ENCODE measurements around the gene KCNN1.

Gene KCNN1

GRCh38 chr19:17947815-17948513 is 18.9 kb upstream of the KCNN1 start:
- peak; percentile 93 for DNase-seq

DNA sequence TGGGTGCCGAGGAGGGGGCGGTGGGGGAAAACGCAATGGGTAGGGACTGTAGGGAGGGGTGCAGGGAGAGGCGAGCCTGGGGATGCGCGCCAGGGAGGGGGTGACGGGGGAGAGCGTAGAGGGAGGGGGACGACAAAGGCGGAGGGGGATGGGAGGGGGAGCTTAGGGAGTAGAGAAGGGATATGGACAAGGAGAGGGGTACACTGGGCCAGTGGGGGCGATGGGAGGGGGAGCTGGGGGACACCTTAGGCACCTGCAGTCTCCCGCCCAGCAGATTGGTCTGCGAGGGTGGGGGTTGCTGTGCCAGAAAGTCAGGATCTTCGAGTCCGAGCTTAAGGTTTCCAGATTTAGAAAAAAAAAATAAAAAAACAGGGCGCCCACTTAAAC is 18.4 kb upstream of the KCNN1 start:
- no peak for DNase-seq

GRCh38 chr19:17948931-17949930 is 17.7 kb upstream of the KCNN1 start:
- no peak for DNase-seq

DNA sequence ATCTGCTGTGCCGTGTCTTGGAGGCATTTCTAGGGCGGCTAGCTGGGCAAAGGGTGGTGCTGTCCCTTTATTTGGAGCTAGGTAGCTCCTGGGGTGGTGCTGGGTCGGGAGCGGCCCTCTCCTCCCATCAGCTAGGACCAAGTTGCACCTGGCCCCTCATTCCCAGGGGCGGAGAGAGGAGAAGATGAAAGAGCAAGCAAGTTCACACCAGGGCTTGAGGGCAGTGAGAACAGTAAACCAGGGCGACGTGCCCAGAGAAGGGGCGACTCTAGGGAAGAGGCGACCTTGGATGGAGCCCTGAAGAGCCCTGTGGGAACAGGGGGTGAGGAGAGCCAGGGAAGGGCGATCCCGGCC is 17.0 kb upstream of the KCNN1 start:
- no peak for DNase-seq

DNA sequence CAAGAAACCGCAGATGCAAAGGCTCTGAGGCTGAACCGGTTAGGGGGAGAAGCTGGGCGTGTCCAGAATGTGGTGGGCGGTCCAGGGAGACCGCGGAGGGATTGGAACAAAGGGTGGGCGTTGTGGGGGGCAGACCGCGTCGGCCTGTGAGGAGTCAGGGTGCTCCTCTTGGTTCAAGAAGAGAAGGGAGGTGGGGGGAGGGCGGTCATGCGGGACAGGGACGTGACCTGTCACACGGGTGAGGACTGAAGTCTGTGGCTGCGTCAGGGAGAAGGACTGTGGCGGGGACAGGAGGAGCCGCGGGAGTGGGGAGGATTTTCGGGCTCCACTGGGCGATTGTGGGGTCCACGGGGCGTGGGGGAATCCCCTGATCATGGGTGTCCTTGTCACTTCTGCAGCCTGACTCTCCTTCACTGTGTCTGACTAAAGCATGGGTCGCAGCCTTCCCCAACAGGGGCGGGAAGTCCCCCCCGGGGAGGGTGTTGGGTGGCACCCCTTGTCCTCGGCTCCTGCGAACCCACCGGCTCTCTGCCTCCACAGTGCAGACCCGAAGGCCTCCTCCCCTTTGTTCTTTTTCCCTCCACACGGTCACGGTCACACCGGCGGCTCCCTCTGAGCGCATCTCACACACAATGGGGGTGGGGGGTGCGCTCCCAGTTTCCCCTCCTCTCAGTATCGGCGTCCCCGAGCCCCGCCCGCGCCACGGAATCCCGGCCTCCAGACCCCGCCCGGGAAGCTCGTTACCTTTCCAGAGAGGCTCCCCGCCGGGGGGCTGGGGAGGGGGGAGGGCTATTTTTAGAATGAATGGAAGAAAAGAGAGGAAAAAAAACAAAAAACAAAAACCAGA is 16.4 kb upstream of the KCNN1 start:
- no peak for DNase-seq

DNA sequence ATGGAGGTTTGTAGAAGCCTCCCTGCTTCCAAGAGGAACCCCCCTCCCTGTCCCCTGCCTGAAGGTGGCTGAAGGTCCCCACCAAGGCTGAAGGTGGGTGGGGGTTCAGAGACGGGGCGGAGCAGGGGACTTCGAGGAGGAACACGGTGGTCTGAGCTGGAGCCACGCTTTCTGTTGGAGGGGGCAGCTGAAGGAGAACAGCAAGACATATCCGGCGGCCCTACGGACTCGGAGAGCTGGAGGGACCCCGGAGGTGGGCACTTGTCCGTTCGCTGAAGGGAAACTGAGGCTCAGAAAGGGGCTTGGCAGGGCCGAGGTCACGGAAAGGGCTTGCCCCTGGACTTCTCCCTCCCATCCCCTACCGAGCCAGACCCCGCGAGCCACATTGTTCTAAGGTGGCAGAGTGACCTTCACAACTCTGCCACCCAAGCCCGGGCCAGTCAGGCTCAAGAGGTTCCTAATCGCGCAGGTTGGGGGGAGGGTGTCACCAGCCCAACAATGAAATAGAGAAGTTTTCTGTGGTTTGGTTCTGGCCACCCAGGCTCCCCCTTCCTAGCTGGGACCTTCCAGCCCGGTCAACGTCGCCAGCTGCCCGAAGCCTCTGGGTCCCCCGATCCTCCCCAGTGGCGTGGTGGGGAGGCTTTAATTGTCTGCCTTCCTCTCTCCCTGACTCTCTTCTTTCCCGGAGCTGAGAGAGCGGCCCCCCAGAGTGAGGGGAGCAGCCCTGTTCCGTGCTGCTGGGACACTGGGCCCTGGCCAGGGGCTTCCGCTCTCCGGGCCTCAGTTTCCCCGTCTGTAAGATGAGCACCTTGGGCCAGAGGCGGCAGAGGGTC is 15.5 kb upstream of the KCNN1 start:
- DNase-seq: no peak

- no peak for DNase-seq
These were observed 14.6 kb upstream of the KCNN1 start for GRCh38 chr19:17951990-17952976.

- no peak for DNase-seq
These were observed 13.5 kb upstream of the KCNN1 start for GRCh38 chr19:17953316-17953801.

DNA sequence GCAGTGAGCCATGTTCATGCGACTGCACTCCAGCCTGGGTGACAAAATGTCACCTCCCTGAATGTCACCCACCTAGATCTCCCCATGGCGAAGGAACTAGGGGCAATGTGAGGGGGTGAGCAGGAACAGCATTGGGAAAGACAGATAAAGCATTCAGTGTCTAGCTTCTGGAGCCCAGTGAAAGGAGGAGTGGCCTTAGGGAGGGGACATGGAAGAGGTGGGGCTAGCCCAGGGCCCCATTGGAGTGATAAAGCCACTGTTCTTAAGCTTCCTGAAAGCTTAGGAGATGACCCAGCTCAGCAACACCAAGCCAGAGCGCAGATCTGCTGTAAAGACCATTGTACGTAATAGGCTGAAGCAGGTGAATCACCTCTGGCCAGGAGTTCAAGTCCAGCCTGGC is 13.0 kb upstream of the KCNN1 start:
- no peak for DNase-seq

- no peak for DNase-seq
These were observed 12.5 kb upstream of the KCNN1 start for GRCh38 chr19:17954401-17954800.

DNA sequence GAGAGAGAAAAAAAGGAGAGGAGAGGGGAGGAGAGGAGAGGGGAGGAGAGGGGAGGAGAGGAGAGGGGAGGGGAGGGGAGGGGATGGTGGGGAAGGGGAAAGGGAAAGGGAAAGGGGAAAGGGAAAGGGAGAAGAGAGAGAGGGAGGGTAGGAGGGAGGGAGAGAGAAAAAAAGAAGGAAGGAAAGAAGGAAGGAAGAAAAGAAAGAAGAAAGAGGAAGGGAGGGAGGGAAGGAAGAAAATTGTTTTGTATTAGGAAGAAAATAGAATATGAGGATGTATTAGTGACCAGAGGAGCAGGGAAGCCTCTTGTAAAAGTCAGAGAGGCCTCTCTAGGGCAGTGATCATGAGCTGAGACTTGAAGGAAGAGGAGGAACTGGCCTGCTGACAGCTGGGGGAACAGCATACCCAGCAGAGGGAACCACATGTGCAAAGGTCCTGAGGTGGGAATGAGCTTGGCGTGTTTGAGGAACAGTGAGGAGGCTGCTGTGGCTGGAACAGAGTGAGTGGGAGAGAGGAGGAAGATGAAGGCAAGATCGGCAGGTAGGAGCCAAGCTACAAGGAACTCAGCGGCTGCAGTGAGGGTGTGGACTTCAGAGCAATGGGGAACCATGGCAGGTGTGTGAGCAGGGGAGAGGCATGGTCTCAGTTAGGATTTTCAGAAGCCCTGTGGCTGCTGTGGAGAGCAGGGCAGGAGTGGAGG is 9.6 kb upstream of the KCNN1 start:
- DNase-seq: no peak

GRCh38 chr19:17957885-17958284 is 9.0 kb upstream of the KCNN1 start:
- no peak for DNase-seq

DNA sequence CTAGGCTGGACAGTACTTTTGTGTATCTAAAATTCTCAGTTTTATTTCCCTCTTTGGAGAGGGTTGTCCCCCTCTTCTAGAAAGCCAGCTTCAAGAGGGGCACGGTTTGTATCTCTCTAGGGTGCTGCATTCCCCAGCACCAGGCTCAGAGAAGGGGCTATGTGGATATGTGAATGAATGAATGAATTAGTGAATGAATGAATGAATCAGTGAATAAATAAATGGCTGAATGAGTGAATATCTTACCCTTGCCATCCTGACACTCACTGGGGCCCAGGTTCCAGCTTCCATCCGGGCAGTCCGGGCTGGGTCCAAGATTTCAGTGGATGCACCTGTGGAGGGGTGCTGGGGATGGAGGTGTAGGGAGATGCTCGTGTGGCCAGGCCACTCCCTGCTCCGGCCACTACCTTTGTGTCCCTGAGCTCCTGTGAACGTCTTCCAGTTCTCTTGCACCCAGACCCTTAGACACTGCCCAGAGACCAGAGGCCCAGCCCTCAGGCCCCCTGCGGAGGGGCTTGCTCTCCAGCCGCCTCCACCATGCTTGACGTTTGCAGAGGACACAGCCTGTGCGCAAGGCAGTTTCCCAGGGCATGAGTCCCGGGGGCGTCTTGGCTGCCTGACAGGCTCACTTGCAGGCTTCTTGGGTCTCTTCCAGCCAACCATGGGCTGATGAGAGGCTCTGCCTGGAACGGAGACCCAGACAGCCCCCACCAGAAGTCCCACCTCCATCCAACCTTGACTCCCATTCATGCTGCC is 2.8 kb upstream of the KCNN1 start:
- no peak for DNase-seq

DNA sequence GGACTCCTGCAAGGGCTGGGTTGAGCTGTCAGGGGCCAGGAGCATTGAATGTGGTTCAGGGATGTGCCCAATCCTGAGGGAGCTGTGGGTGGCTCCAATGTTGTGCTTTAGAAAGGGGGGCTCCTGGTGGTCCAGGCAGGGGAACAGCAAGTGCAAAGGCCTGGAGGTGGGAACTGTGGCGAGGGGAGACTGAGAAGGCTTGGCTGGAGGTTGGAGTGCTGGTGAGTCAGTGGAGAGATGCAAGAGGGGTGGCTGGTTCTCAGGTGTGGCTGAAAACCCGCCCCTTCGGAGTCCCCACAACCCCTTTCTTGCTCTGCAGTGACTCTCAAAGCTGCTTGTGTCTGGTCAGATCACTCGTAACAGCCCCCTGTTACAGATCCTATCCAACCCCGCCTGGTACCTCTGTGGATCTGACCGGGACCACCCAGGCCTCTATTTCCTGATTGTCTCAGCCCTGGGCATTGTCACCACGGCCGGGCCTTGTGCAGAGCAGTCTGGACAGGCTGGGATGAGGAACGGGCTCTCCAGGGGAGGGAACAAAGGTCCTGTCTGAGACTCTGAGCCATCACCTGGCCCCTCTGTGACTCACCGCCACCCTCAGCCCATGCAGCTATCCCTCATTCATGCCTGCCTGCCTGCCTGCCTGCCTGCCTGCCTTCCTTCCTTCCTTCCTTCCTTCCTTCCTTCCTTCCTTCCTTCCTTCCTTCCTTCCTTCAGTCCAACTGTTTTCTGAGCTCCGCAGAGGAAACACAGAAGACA is 1.4 kb upstream of the KCNN1 start:
- DNase-seq: no peak

GRCh38 chr19:17966129-17966483 is 801 bp upstream of the KCNN1 start:
- no peak for DNase-seq

GRCh38 chr19:17967257-17968051 is 547 bp downstream of the KCNN1 start:
- DNase-seq: no peak

GRCh38 chr19:17968362-17968761 is 1.5 kb downstream of the KCNN1 start:
- no peak for DNase-seq
